HepG2 (cell line): ENCODE measurements around the gene ZNF467. TPM values are rescaled to one million over a fixed set of nuclear protein-coding genes. Genes with fewer than 3 reads are reported as not detected.
A peak's percentile ranks its signal among the peaks of the same experiment; 100 is the strongest.

Source experiments
- ARNT2 ChIP-seq: sonication (generic); formaldehyde crosslinking; IDR thresholded peaks from 2 replicates; pipeline ENCODE4 v1.8.0; 2022; ENCODE audit warnings: mild to moderate bottlenecking, low read depth, missing genetic modification reagents, moderate library complexity
- ATF7-NPFF ChIP-seq: sonication (generic); formaldehyde crosslinking; IDR thresholded peaks from 2 replicates; pipeline ENCODE4 v1.8.1; 2023; ENCODE audit warnings: mild to moderate bottlenecking, low read depth, missing genetic modification reagents, moderate library complexity
- ELF3 ChIP-seq: IDR thresholded peaks from 2 replicates; pipeline ENCODE4 v1.6.1; 2016; ENCODE audit warnings: missing genetic modification reagents, missing compliant biosample characterization
- GABPA ChIP-seq, 2 experiments: IDR thresholded peaks; 2 replicates each; pipeline ENCODE4 v1.6.1; 2011 to 2016; ENCODE audit warnings: low read depth in 2 of 2, low read length in 1 of 2, missing biosample characterization in 1 of 2, missing genetic modification characterization in 1 of 2
- HNF1A ChIP-seq, 2 experiments: sonication (generic) in 1 of 2; formaldehyde crosslinking in 1 of 2; IDR thresholded peaks; 2 replicates each; pipeline versions ENCODE4 v1.4.0 to v1.6.1; 2016 to 2020; ENCODE audit warnings: borderline replicate concordance in 1 of 2, low read depth in 1 of 2, mild to moderate bottlenecking in 1 of 2, missing genetic modification reagents in 1 of 2
- HOXA9 ChIP-seq: sonication (generic); formaldehyde crosslinking; IDR thresholded peaks from 2 replicates; pipeline ENCODE4 v1.8.1; 2022; ENCODE audit warnings: missing genetic modification reagents, mild to moderate bottlenecking, moderate library complexity, borderline replicate concordance
- IKZF1 ChIP-seq: fragments of 450-650 bp; IDR thresholded peaks from 2 replicates; pipeline ENCODE4 v1.7.1; 2016
- KLF16 ChIP-seq, 2 experiments: sonication (generic) in 1 of 2; formaldehyde crosslinking in 1 of 2; IDR thresholded peaks; 2 replicates each; pipeline versions ENCODE4 v1.6.1 to v1.8.0; 2016 to 2023; ENCODE audit warnings: missing genetic modification reagents in 2 of 2, missing compliant biosample characterization in 1 of 2
- MXD4 ChIP-seq: IDR thresholded peaks from 2 replicates; pipeline ENCODE4 v1.6.1; 2016; ENCODE audit warnings: mild to moderate bottlenecking, missing biosample characterization, missing genetic modification reagents
- RAD21 ChIP-seq: fragments of 450-650 bp; formaldehyde crosslinking; IDR thresholded peaks from 2 replicates; pipeline ENCODE4 v1.5.0; 2020; ENCODE audit warnings: mild to moderate bottlenecking
- SIN3A ChIP-seq: IDR thresholded peaks from 2 replicates; pipeline ENCODE4 v1.6.1; 2011; ENCODE audit warnings: low read depth, mild to moderate bottlenecking, control low read depth, low read length, borderline replicate concordance
- SP5 ChIP-seq: IDR thresholded peaks from 2 replicates; pipeline ENCODE4 v1.6.1; 2016; ENCODE audit warnings: low read depth, borderline replicate concordance
- TAF1 ChIP-seq: sonication (generic); formaldehyde crosslinking; IDR thresholded peaks from 2 replicates; pipeline ENCODE4 v1.4.0; 2020; ENCODE audit warnings: missing genetic modification reagents
- TBX3 ChIP-seq: fragments of 450-650 bp; IDR thresholded peaks from 2 replicates; pipeline ENCODE4 v1.6.1; 2017; ENCODE audit warnings: antibody characterized with exemption, mild to moderate bottlenecking, inconsistent platforms, borderline replicate concordance
- THAP11 ChIP-seq: IDR thresholded peaks from 2 replicates; pipeline ENCODE4 v1.6.1; 2016; ENCODE audit warnings: missing biosample characterization, missing genetic modification reagents
- ZMAT3 ChIP-seq: sonication (generic); formaldehyde crosslinking; conservative IDR thresholded peaks from 2 replicates; pipeline ENCODE4 v1.7.0; 2021; ENCODE audit warnings: missing genetic modification reagents
- ZMYM3 ChIP-seq: sonication (generic); formaldehyde crosslinking; IDR thresholded peaks from 2 replicates; pipeline ENCODE4 v1.5.1; 2020; ENCODE audit warnings: mild to moderate bottlenecking, missing genetic modification reagents
- ZNF530 ChIP-seq: sonication (generic); formaldehyde crosslinking; IDR thresholded peaks from 2 replicates; pipeline ENCODE4 v1.5.0; 2020; ENCODE audit warnings: low read depth, mild to moderate bottlenecking, missing genetic modification reagents
- ZNF782 ChIP-seq: sonication (generic); formaldehyde crosslinking; IDR thresholded peaks from 2 replicates; pipeline ENCODE4 v1.4.0; 2020; ENCODE audit warnings: missing genetic modification reagents, mild to moderate bottlenecking, borderline replicate concordance
- ZNF891 ChIP-seq: sonication (generic); formaldehyde crosslinking; IDR thresholded peaks from 2 replicates; pipeline ENCODE4 v1.5.0; 2020; ENCODE audit warnings: mild to moderate bottlenecking, missing genetic modification reagents
- ZSCAN31 ChIP-seq: sonication (generic); formaldehyde crosslinking; IDR thresholded peaks from 2 replicates; pipeline ENCODE4 v1.5.0; 2020; ENCODE audit warnings: low read depth, mild to moderate bottlenecking, missing genetic modification reagents
- polyA plus RNA-seq, 8 experiments: library from polyadenylated mRNA; depleted of rRNA in 3 of 8; stranded (reverse) in 7 of 8; unstranded in 1 of 8; fragments of >200 nt; fragmentation: Illumina TruSeq in 4 of 8; extraction: Trizol in 4 of 8; gene quantifications; 2 replicates each; pipeline versions ENCODE4 v1.2.1 to v1.2.3, GENCODE V29; 2011 to 2016; ENCODE audit warnings: low read depth in 4 of 8, missing spikeins in 1 of 8, mixed read lengths in 1 of 8; ENCODE audit not compliant: insufficient read depth in 1 of 8
- total RNA-seq, 5 experiments: library from RNA; depleted of rRNA; stranded (reverse); fragments of >200 nt; fragmentation: Illumina TruSeq; extraction: Trizol; gene quantifications; 2 replicates each; pipeline ENCODE4 v1.2.3, GENCODE V29; 2016; ENCODE audit warnings: low read depth in 1 of 5
- TF ChIP-seq, protein P1 (sequence below): sonication (generic); formaldehyde crosslinking; IDR thresholded peaks from 2 replicates; pipeline ENCODE4 v1.4.0; 2020; ENCODE audit warnings: mild to moderate bottlenecking, low read depth, missing genetic modification reagents

ZNF467 gene
- total and polyA plus RNA-seq, 2 of the 13 experiments (the other 11 are each of a cell fraction or from before 2014, with no cell fraction given), result 0.03 TPM; not detected in 1

GRCh38 chr7:149714910-149715471, 58.4 kb downstream of the ZNF467 start (continued):
- TF ChIP-seq HOXA9 (CRISPR knock-in tag) (peak; percentile 54; the same call in 1 of the 2 replicates), ZNF891 (CRISPR knock-in tag) (0 out of 2 replicates have a peak, but pooled peaks have one; percentile 50), KLF16 (CRISPR knock-in tag; IDR thresholded peaks at IDR 0.05) (no peak), GABPA (IDR thresholded peaks at IDR 0.05; ENCODE audit: low read depth, low read length) (0 out of 2 replicates have a peak, but pooled peaks have one; percentile 4), GABPA (CRISPR knock-in tag; IDR thresholded peaks at IDR 0.05; ENCODE audit: low read depth) (no peak), RAD21 (CRISPR knock-in tag) (0 out of 2 replicates have a peak, but pooled peaks have one; percentile 18), ZMYM3 (no peak), HNF1A (IDR thresholded peaks at IDR 0.05; ENCODE audit: low read depth) (no peak), HNF1A (CRISPR knock-in tag; IDR thresholded peaks at IDR 0.05; ENCODE audit: borderline replicate concordance) (no peak), MXD4 (no peak), ZNF530 (no peak), SP5 (CRISPR knock-in tag) (0 out of 2 replicates have a peak, but pooled peaks have one; percentile 4), ELF3 (CRISPR knock-in tag) (peak; percentile 38), IKZF1 (no peak), THAP11 (CRISPR knock-in tag) (peak; percentile 53), ATF7-NPFF (CRISPR knock-in tag) (peak; percentile 81), TAF1 (0 out of 2 replicates have a peak, but pooled peaks have one; percentile 31), SIN3A (peak; percentile 56; the same call in 1 of the 2 replicates), ZSCAN31 (CRISPR knock-in tag) (peak; percentile 79; the same call in 1 of the 2 replicates), ZMAT3 (CRISPR knock-in tag) (peak; percentile 57), ZNF782 (0 out of 2 replicates have a peak, but pooled peaks have one; percentile 75), ARNT2 (CRISPR knock-in tag) (peak; percentile 64; the same call in 1 of the 2 replicates), TBX3 (no peak)
- TF ChIP-seq, protein P1, sequence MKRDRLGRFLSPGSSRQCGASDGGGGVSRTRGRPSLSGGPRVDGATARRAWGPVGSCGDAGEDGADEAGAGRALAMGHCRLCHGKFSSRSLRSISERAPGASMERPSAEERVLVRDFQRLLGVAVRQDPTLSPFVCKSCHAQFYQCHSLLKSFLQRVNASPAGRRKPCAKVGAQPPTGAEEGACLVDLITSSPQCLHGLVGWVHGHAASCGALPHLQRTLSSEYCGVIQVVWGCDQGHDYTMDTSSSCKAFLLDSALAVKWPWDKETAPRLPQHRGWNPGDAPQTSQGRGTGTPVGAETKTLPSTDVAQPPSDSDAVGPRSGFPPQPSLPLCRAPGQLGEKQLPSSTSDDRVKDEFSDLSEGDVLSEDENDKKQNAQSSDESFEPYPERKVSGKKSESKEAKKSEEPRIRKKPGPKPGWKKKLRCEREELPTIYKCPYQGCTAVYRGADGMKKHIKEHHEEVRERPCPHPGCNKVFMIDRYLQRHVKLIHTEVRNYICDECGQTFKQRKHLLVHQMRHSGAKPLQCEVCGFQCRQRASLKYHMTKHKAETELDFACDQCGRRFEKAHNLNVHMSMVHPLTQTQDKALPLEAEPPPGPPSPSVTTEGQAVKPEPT, result peak; percentile 23; the same call in 1 of the 2 replicates
